ENCODE results near the gene LPAR6.

- no peak for TF ChIP-seq EZH2 (IDR thresholded peaks at IDR 0.05; ENCODE audit: insufficient read depth, poor library complexity, severe bottlenecking)
- no peak for TF ChIP-seq EZH2phosphoT487 (IDR thresholded peaks at IDR 0.05; ENCODE audit: insufficient read depth, low read depth)
These were observed 11.3 kb upstream of the LPAR6 start for GRCh38 chr13:48424212-48424611.

Measured in GM23248 (cell line).